OCI-LY1 (cell line): ENCODE data around the gene ANKS4B.

Source experiments
- H2AFZ ChIP-seq: fragments of 200-600 bp; sonication (generic), shearing (Covaris generic); 2 replicates; pipeline ENCODE4 v1.6.0; 2014; ENCODE audit warnings: antibody characterized with exemption, mild to moderate bottlenecking, low read length
- H3F3A ChIP-seq: fragments of 200-600 bp; sonication (generic), shearing (Covaris generic); 2 replicates; pipeline ENCODE4 v1.6.0; 2014; ENCODE audit warnings: mild to moderate bottlenecking, antibody characterized with exemption, low read length, moderate library complexity; ENCODE audit not compliant: insufficient read depth
- H3K27ac ChIP-seq: fragments of 200-600 bp; sonication (generic); 2 replicates; pipeline ENCODE4 v1.5.1; 2014; ENCODE audit warnings: low read length, mixed run types, mild to moderate bottlenecking, low read depth; ENCODE audit not compliant: poor library complexity, severe bottlenecking
- H3K27me3 ChIP-seq: fragments of 200-600 bp; sonication (generic); 2 replicates; pipeline ENCODE4 v1.6.0; 2014; ENCODE audit warnings: antibody characterized with exemption, mild to moderate bottlenecking, low read length, moderate library complexity; ENCODE audit not compliant: insufficient read depth
- H3K36me3 ChIP-seq: fragments of 200-600 bp; sonication (generic); 2 replicates; pipeline ENCODE4 v1.6.1; 2014; ENCODE audit warnings: mild to moderate bottlenecking, antibody characterized with exemption, low read length, moderate library complexity, mixed read lengths; ENCODE audit not compliant: insufficient read depth
- H3K4me1 ChIP-seq: fragments of 200-600 bp; sonication (generic); 2 replicates; pipeline ENCODE4 v1.5.1; 2014; ENCODE audit warnings: mild to moderate bottlenecking, low read length, moderate library complexity; ENCODE audit not compliant: insufficient read depth, severe bottlenecking
- H3K4me2 ChIP-seq: fragments of 200-600 bp; sonication (generic), shearing (Covaris generic); 2 replicates; pipeline ENCODE4 v1.6.1; 2014; ENCODE audit warnings: low read length
- H3K4me3 ChIP-seq: fragments of 200-600 bp; sonication (generic); 2 replicates; pipeline ENCODE4 v1.5.1; 2014; ENCODE audit warnings: low read length, low read depth, mild to moderate bottlenecking, mixed read lengths; ENCODE audit not compliant: poor library complexity, severe bottlenecking
- H3K79me2 ChIP-seq: fragments of 200-600 bp; shearing (Covaris generic); 2 replicates; pipeline ENCODE4 v1.6.1; 2016; ENCODE audit warnings: mixed run types, low read length, mixed read lengths; ENCODE audit not compliant: insufficient read depth
- H3K9ac ChIP-seq: fragments of 200-600 bp; sonication (generic), shearing (Covaris generic); 2 replicates; pipeline ENCODE4 v1.6.1; 2014; ENCODE audit warnings: mild to moderate bottlenecking, low read length, mixed read lengths
- H3K9me2 ChIP-seq: fragments of 200-600 bp; sonication (generic), shearing (Covaris generic); 2 replicates; pipeline ENCODE4 v1.6.1; 2014; ENCODE audit warnings: low read depth, mild to moderate bottlenecking, low read length, mixed read lengths
- H3K9me3 ChIP-seq: fragments of 200-600 bp; shearing (Covaris generic); 2 replicates; pipeline ENCODE4 v1.6.1; 2014; ENCODE audit warnings: low read length, mixed read lengths
- H4K20me1 ChIP-seq: fragments of 200-600 bp; sonication (generic), shearing (Covaris generic); 2 replicates; pipeline ENCODE4 v1.6.0; 2016; ENCODE audit warnings: mild to moderate bottlenecking, low read length; ENCODE audit not compliant: insufficient read depth
- EZH2 ChIP-seq: fragments of 200-600 bp; sonication (generic), shearing (Covaris generic); IDR thresholded peaks from 2 replicates; pipeline ENCODE4 v1.8.0; 2017; ENCODE audit warnings: borderline replicate concordance, mixed run types, mild to moderate bottlenecking, antibody characterized with exemption, low read length, moderate library complexity, mixed read lengths
- TF ChIP-seq, protein P1 (sequence below): fragments of 200-600 bp; sonication (generic), shearing (Covaris generic); IDR thresholded peaks from 2 replicates; pipeline ENCODE4 v1.5.1; 2017; ENCODE audit warnings: mild to moderate bottlenecking, antibody characterized with exemption, low read length, moderate library complexity, mixed read lengths

The ANKS4B gene

DNA sequence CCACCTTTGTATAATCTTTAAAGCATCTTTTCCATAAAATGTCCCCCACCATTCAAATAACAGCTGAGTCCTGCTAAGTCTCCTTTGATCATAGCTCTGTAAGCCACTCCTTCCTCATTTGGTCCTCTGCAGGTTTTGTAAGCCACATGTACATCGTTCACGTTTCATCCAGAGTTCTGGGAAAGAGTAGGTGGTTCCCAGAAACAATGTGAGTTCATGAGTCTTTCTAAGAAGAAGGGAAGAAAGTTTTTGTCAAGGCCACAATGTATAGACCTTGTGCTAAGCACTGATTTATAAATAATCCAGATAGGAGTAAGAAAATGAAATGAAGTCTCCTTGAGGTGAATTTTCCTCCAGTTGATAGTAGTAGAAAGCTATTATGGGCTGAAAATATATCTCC lies 8.7 kb upstream of the ANKS4B start:
- H4K20me1 ChIP-seq, result no peaks in the 10 kb centered on the region
- H3K27me3 ChIP-seq, result no peaks in the 10 kb centered on the region
- no peaks in the 10 kb centered on the region for H3K9me2 ChIP-seq
- TF ChIP-seq EZH2, result no peak
- TF ChIP-seq, protein P1, sequence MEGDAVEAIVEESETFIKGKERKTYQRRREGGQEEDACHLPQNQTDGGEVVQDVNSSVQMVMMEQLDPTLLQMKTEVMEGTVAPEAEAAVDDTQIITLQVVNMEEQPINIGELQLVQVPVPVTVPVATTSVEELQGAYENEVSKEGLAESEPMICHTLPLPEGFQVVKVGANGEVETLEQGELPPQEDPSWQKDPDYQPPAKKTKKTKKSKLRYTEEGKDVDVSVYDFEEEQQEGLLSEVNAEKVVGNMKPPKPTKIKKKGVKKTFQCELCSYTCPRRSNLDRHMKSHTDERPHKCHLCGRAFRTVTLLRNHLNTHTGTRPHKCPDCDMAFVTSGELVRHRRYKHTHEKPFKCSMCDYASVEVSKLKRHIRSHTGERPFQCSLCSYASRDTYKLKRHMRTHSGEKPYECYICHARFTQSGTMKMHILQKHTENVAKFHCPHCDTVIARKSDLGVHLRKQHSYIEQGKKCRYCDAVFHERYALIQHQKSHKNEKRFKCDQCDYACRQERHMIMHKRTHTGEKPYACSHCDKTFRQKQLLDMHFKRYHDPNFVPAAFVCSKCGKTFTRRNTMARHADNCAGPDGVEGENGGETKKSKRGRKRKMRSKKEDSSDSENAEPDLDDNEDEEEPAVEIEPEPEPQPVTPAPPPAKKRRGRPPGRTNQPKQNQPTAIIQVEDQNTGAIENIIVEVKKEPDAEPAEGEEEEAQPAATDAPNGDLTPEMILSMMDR, result no peak
- H3K79me2 ChIP-seq, result no peaks in the 10 kb centered on the region
- H3K27ac ChIP-seq, result no peak overlapping the region
- H3F3A ChIP-seq, result no peaks in the 10 kb centered on the region
- no peaks in the 10 kb centered on the region for H3K36me3 ChIP-seq
- no peak overlapping the region for H3K4me2 ChIP-seq
- H2AFZ ChIP-seq, result no peak overlapping the region
- no peak overlapping the region for H3K9ac ChIP-seq
- H3K4me3 ChIP-seq, result no peak overlapping the region
- H3K4me1 ChIP-seq, result no peaks in the 10 kb centered on the region
- no peaks in the 10 kb centered on the region for H3K9me3 ChIP-seq

DNA sequence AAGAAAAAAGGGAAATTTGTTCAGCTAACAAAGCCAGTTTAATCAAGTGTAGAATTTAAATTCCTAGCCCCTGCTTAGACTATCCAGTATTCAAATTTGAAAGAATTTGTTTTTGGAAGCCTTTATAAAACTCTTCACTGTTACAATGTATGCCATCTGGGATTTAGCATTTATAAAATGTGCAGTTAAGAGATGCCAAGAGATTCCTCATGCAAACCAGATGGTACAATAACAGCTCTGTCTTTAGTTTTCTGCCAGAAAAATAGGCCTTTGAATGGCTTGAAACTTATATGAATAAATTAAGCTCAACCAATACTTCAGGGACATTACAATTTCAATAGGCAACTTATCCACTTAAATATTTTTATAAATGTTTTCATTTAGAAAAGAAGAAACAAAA lies 6.8 kb upstream of the ANKS4B start:
- H3K79me2 ChIP-seq, result no peaks in the 10 kb centered on the region
- no peak overlapping the region for H3K4me3 ChIP-seq
- H2AFZ ChIP-seq, result no peak overlapping the region
- H3K4me1 ChIP-seq, result no peaks in the 10 kb centered on the region
- H3K9me3 ChIP-seq, result no peaks in the 10 kb centered on the region
- H3K9me2 ChIP-seq, result no peaks in the 10 kb centered on the region
- TF ChIP-seq EZH2, result no peak
- TF ChIP-seq, protein P1, result no peak
- H3K27me3 ChIP-seq, result no peaks in the 10 kb centered on the region
- no peaks in the 10 kb centered on the region for H3F3A ChIP-seq
- H4K20me1 ChIP-seq, result no peaks in the 10 kb centered on the region
- no peak overlapping the region for H3K9ac ChIP-seq
- H3K36me3 ChIP-seq, result no peaks in the 10 kb centered on the region
- H3K4me2 ChIP-seq, result no peak overlapping the region
- H3K27ac ChIP-seq, result no peak overlapping the region

DNA sequence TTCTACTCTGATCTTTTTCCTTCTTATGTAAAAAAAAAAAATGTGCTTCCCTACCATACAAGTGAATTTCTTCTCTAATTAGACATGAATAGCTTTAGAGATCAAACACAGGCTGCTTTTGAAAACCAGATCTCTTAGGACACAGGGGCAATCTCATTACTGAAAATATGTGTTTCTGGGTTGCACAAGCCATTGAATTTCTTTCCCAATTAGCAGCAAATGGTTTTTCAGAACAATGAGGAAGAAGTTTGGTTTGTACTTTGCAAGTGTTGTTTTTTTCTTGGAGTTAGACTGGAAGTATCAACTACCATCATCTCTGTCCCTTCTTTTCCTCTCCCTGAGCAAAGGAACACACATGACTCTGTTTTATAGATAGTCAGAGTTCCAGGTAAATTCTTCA lies 5.6 kb upstream of the ANKS4B start:
- Histone ChIP-seq H4K20me1 (no peaks in the 10 kb centered on the region), H3K4me3 (no peak overlapping the region)
- TF ChIP-seq, protein P1, result no peak
- no peak for TF ChIP-seq EZH2

More for the DNA sequence above, 5.6 kb upstream of the ANKS4B start:
- Histone ChIP-seq H3K9me3 (no peaks in the 10 kb centered on the region), H3K9ac (no peak overlapping the region), H3K27me3 (no peaks in the 10 kb centered on the region), H3K9me2 (no peaks in the 10 kb centered on the region), H3K4me1 (no peaks in the 10 kb centered on the region), H3F3A (no peaks in the 10 kb centered on the region), H2AFZ (no peak overlapping the region), H3K4me2 (no peak overlapping the region), H3K27ac (no peak overlapping the region), H3K36me3 (no peaks in the 10 kb centered on the region), H3K79me2 (no peaks in the 10 kb centered on the region)
